Putamen (tissue), 1 donor: ENCODE measurements around the gene IP6K3.

ENCODE experiments used
- DNase-seq: peaks from one replicate; pipeline ENCODE4 v3.0.0-alpha.2; 2016; ENCODE audit warnings: low spot score

IP6K3 gene

DNA sequence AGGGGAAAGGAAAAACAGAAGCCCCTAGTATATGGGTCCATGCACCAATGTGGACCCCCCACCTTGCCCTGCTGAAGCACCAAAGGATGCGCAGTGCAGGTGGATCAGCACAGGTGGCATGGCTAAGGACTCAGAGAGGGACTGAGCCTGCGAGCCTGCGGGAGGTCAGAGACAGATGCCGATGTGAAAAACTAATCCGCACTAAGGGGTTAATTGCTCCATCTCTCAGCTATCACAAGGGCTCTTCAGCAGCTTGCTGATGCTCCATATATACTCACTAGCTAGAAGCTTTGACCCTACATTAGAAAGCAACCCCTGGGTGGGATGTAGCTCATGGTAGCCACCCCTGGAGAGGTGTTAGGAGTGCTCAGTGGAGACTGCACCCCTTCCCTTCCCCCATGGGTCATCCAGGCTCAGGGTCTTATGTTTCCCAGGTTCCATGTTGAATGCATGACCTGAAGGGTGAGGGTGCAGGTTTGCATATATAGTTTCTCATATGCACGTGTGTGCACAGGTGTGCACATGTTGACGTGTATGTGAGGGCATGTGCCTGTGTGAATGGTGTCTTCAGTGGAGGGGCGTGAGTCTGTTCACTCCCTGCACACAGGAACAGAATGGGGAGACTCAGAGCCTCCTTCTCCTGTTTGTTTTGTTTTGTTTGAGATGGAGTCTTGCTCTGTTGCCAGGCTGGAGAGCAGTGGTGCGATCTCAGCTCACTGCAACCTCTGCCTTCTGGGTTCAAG lies 13.4 kb upstream of the IP6K3 start:
- no peak for DNase-seq

GRCh38 chr6:33758815-33759216 lies 12.1 kb upstream of the IP6K3 start:
- no peak for DNase-seq

DNA sequence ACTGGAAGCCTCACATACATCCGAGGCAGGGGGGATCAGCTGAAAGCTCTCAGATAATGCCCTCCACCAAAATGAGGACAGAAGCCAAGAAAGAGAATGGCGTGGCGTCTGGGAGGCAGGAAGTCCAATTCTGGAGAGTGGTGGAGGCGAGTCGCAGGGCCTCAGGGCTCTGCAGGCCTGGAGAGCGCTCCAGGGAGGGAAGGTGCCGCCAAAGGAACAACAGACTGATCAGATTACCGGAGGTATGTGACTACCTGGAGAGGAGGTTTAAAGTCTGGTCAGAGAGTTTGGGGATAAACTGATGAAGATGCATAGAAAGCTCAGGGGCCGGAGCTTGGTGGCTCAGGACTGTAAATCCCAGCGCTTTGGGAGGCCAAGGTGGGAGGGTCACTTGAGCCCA lies 11.2 kb upstream of the IP6K3 start:
- no peak for DNase-seq

GRCh38 chr6:33757113-33757512 lies 10.4 kb upstream of the IP6K3 start:
- DNase-seq, result no peak

DNA sequence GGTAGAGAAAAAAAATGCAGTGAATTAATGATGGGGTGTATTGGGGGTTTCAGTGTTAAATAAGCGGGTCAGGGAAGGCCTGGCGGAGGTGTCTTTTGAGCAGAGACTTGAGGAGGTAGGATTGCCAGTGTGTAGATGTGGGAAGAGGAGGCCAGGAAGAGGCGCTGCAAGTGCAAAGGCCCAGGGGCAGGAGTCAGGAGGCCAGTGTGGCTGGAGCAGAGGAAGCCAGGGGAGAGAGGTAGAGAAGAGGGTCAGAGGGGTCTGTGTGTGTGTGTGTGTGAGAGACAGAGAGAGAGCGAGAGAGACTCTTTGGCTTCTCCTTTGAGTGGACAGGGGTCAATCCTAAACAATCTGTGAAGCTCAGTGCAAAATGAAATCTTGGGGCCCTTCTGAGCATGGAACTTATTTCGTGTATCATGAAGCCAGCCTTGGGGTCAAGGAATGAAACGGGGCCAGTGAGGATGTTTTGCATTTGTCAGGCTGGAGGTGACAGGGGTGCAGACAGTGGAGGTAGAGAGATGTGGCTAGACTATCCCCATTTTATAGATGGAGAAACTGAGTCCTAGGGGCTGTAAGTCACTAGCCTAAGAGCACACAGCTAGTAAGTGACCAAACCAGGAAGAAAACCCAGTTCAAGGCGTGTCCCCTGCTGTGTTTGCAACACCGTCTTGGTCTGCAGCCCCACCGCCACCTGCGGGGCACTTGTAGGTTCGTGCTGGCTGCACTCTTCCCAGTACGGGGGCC lies 9.7 kb upstream of the IP6K3 start:
- no peak for DNase-seq

GRCh38 chr6:33755070-33755869 lies 8.6 kb upstream of the IP6K3 start:
- DNase-seq, result no peak

GRCh38 chr6:33754222-33754621 lies 7.5 kb upstream of the IP6K3 start:
- DNase-seq, result no peak

GRCh38 chr6:33752646-33753015 lies 5.9 kb upstream of the IP6K3 start:
- DNase-seq, result no peak

- no peak for DNase-seq
These were observed 5.3 kb upstream of the IP6K3 start for GRCh38 chr6:33751771-33752645.

DNA sequence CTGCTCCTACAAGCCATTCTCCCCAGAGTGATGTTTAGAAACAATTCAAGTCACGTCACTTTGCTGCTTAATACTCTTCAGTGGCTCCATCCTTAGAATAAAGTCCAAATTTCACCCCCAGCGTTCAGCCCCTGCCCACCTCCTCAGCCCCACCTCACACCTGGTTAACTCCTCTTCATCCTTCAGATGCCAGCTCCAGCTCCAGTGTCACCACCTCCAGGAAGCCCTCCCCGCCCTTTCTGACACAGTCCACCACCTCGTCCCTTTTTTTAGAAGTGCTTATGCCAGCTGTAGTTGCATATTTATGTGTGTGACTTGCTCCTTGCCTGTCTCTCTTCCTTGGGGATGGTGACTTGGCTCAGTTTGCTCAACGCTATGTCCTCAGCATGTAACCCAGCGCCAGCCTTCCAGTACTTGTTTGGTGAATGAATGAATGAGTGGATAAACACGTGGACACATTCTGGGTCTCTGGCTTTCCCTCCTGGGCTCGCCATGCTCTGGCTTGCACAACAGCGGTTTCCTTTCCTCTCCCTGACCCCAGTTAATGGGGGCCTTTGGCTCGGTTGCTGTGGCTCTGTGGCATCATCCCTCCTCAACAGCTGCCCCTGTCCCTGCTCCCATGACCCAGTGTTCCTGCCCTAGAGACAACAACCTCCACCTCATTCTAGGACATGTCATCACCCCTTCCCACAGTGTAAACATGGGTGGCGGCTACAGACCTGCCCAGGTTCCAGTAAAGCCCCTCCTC lies 3.7 kb upstream of the IP6K3 start:
- no peak for DNase-seq

DNA sequence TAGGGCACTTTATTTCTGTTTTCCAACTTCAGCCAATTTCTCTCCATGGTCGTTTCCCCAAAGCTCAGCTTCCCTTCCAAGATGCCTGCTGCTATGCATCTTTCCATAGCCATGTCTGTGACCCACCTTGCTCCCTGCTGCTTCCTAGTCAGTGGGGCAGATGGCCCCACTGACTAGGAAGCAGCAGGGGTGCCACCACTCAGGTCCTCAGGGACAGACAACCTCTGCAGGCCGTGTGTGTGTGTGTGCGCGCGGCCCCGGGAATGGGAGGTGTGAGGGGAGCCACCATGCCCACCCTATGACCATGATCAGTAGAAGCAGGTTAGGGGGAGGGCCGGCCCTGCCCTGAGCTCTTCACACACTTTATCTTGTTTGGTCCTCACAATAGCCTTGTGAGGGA lies 2.7 kb upstream of the IP6K3 start:
- DNase-seq, result no peak

- no peak for DNase-seq
These were observed 2.1 kb upstream of the IP6K3 start for GRCh38 chr6:33748841-33749240.

- DNase-seq, result no peak
These were observed 1.1 kb upstream of the IP6K3 start for GRCh38 chr6:33747823-33748222.

GRCh38 chr6:33746036-33746600 lies 587 bp downstream of the IP6K3 start:
- peak; percentile 77 for DNase-seq

- no peak for DNase-seq
These were observed 1.2 kb downstream of the IP6K3 start for GRCh38 chr6:33745548-33745947.

GRCh38 chr6:33744895-33745546 lies 1.7 kb downstream of the IP6K3 start:
- DNase-seq, result no peak

DNA sequence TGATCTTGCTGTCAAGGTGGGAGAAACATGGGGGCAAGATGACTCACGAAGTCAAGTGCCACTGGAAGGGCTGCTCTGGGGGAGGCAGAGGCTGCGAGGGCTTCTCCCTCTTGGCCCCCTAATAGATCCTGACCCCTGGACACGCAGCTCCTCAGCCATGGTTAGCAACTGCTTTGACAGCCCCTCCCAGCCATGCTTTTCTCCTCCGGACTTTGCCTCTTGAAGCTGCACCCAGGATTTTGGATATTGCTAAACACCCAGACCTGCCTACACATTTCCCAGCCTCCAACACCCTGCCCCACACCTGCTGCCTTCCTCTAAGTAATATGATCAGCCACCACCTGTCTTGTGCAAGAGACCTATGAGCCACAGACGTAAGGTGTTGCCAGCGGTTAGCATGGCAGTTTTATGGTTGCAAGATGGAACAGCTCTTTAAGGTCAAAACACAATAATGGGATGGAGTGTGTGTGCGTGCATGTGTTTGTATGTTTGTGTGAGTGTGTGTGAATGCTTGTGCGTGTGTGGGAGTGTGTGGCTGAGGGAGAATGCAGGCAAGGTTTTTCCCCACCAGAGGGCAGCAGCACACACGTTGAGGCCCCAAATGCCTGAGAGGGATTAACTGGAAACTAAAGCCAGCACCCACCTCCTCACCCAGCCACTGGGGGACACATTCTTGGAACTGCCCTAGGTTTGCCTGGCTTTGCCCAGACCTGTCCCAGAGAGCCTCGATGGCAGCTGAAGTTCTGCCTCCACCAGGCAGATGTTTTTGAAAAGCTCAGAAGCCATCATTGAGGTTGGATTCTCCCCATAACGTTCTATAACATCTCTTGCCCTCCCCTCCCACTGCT lies 2.5 kb downstream of the IP6K3 start:
- peak; percentile 76 for DNase-seq

- DNase-seq, result no peak
These were observed 3.9 kb downstream of the IP6K3 start for GRCh38 chr6:33742837-33743236.

DNA sequence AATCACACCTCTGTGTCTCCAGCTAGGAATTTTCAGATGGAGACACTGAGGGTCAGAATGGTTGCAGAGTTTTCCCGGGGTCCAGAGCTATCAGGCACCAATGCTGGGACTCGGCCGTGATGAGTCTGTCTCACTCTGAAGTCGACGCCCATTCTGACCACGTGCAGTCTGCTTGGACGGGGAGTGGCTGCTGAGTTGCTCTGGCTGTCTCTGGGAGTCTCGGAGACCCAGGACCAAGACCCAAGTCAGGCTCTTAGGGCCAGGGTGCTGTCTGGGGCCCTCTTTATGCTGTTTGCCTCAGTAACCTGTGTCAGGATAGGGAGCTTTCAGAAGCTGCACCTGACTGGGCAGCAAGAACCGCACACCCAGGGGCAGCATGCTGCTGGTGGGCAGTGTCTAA lies 4.6 kb downstream of the IP6K3 start:
- DNase-seq, result no peak
